Stimulated activated CD8-positive, alpha-beta memory T cell treated with anti-CD3 and anti-CD28 coated beads, Interleukin-4, amount 100 ng/mL, for 48 hours (primary cell): ENCODE measurements around the gene ROBO4.
A peak's percentile ranks its signal among the peaks of the same experiment; 100 is the strongest.

ENCODE experiments used
- DNase-seq: peaks from one replicate; pipeline ENCODE4 v3.0.0-alpha.2; 2020

ROBO4 gene

DNA sequence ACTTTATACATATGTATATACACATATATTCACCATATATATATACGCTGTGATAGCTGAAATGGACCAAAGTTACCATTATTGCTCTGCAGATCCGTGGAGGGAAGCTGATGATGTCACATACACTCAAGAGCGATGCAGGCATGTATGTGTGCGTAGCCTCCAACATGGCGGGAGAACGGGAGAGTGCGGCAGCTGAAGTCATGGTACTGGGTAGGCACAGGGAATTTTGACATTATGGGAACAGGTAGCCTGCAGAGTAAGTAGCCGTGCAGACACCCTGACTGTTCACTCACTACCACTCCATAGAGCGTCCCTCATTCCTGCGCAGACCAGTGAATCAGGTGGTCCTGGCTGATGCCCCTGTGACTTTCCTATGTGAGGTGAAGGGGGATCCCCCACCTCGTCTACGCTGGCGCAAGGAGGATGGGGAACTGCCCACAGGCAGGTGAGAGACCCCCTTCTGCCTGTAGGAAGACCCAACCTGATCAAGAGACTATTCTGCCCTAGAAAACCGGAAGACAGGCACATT is 27.7 kb downstream of the ROBO4 start:
- no peak for DNase-seq

DNA sequence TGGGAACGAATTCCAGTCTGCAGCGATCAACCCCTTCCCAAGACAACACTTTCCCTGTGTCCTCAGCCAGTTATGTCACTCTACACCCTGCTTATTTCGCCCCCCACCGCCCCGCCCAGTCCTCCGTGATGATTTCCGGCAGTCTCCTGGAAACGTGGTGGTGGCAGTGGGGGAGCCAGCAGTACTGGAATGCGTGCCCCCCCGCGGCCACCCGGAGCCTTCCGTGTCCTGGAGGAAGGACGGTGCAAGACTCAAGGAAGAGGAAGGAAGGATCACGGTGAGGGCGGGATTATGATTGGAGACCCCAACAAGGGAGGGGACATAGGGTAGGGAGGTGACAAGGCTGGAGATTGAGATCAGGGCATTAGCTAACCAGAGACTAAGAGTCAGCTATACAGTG is 28.3 kb downstream of the ROBO4 start:
- DNase-seq: no peak

DNA sequence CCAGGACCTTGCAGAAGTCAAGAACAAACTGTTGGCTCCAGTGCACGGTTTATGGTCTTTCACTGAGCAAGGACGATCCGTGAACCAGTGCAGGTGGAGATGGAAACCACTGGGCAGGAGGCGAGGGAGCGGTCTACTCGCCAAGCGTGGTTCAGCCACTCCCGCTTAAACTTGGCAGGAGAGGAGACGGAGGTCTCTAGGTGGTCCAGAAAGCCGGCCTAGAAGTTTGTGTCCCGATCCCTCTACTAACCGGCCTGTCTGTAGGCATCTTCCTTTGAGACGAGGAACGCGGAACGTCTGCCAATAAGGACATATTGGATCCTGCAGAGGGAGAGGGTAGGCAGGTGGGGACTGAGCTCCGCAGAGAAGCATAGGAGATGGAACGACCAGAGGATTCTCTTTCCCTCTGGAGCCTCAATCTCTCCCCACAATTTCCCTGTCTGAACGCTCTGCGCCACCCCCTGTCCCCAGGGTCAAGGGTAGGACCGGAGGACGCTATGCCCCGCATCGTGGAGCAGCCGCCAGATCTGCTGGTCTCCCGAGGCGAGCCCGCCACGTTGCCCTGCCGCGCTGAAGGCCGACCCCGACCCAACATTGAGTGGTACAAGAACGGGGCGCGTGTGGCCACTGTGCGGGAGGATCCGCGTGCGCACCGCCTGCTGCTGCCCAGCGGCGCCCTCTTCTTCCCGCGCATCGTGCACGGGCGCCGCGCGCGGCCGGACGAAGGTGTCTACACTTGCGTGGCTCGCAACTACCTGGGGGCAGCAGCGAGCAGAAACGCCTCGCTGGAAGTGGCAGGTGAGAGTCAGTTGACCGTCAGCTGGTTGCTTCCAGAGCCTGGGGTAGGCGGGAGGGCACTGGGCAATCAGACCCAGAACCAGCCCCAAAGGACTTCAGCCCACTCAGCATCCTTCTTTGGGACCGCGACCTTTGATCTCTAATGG is 29.1 kb downstream of the ROBO4 start:
- DNase-seq: no peak

DNA sequence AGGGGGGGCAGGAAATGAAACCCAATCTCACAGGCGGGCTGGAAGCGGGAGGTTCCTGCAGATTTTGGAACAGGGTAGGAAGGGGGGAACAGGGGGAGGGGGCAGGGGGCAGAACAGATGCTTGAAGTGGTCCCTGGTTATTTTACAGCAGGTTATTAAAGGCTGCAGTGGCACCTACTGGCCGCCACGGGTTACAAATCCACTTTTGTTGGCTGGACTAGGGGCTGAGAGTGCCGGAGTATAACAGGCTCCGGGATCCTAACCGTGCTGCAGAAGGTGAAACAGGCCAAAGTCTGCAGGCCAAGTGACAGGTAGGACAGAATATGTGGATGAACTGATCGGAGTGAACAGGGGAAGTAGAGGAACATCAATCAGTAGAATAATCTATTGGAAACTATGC is 30.0 kb downstream of the ROBO4 start:
- DNase-seq: no peak

DNA sequence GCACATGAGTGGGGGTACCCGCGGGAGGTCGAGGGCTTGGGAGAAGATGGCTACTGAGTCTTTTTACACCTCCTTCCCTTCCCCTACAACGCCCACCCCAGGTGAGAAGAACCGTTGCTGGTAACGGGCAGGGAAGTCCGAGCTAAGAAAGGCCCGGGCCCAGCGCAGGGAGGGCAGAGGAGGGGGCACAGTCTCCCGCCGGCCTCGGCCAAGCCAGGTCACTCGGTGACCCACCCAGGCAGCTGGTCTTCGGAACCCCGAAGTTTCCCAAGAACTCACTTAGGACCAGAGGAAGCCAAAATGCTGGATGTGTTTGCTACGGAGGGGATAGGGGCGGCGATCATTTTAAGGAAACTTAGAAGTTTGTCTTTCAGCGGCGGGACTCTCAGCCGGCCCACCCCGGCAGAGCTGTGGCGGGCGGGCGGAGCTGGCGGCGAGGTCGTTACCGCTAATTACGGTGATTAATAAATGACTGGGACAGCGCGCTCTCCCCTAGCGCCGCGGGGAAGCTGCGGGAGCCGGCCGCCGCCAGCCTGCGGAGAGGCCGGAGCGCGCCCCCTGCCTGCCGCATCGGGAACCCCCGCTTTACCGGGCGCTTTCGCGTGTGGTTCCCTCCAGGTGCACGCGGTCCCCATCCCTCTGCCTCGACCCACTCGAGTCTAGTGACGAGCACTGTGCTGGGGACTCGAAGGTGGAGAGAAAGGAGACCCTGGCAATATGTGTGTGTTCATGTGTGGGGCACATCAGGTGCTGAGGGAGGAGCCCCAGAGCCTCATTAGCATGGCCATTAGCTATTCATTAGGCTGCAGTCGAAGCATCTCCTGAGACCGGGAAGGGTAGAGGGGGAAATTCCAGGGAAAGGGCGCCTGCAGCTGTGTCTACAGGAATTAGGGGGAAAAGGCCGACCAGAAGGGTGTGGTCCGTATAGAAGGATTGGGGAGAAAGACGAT is 31.5 kb downstream of the ROBO4 start:
- peak; percentile 77 for DNase-seq

DNA sequence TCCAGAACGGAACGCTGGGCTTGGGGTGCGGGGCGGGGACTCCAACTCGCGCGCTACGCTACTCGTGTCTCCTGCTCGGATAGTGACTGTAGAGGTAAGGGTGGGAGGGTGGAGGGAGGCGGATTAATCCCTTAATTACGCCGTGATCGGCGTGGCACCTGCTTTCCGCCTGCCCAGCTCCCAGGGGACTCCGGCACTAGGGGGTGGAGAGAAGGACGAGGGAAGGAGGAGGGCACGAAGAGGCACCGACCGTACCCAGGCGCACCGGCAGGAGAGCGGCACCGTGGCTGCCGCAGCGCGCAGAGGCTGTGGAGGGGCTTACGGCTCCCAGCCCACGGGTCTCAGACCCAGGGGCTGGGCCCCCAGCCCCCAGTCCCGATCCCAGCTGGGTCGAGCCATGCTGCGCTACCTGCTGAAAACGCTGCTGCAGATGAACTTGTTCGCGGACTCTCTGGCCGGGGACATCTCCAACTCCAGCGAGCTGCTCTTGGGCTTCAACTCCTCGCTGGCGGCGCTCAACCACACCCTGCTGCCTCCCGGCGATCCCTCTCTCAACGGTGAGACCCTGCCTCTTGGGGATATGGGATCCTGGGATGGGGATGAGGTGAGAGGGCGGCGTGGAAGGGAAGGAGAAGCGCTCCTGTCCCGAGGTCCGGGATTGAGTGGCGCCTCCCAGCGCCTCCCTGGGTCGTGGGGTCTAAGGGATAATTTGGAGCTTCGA is 32.3 kb downstream of the ROBO4 start, which contains the start of gene ROBO3:
Gene ROBO3, plus strand, starts transcription at position 252 of the 721 bp plus-strand sequence. Its CDS starts 146 bp downstream, at position 398.
- no peak for DNase-seq

- DNase-seq: no peak
These were observed 32.8 kb downstream of the ROBO4 start for GRCh38 chr11:124864892-124865180.

DNA sequence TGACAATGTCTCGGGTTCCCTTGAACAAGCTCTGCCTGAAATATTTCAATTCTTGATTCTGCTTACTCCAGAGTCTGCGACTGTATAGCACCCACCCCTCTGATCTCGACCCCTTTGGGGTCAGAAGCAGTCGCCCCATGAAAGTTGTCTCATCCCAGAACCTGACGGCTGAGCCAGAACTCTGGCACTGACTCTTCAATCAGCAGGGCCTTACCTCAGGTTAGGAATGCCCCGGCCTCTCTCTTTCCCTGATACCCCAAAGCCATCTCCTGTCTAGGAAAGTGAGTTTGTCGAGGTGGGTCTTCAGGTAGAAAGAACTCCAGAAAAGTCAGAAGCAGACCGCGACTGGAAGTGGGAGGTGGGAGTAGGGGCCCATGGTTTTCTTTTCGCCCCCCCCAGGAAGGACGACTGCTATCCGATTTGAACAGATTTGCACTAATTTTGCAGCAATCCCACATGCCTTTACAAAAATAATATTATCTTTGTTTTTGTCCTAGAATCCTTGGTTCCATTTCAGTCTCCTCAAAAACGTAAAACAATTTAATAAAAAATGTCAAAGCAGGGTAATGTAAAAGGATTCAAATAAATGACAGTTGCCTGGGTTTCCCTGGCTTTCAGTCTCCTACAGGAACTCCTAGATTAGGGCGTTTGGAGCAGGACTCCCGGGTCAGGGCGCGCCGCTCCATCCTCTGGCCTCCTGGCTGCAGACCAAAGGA is 33.3 kb downstream of the ROBO4 start:
- no peak for DNase-seq

GRCh38 chr11:124863826-124864165 is 33.9 kb downstream of the ROBO4 start:
- DNase-seq: no peak

GRCh38 chr11:124863137-124863825 is 34.4 kb downstream of the ROBO4 start:
- DNase-seq: no peak

- DNase-seq: no peak
These were observed 36.0 kb downstream of the ROBO4 start for GRCh38 chr11:124861670-124862069.

DNA sequence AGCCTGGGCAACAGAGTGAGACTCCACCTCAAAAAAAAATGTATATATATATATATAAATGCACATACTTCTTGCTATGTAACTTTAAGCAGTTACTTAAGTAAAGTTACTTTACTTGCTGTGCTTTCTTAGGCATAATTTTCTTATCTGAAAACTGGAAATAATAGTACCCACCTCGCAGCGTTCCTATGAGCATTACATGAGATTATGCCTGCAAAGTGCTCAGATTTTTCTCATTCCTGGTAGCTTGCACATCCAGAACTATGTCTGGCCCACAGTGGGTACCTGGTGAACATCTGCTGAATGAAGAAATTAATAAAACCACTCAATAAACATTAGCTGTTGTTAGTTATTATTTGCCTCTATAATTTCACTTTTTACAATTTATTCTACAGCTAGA is 38.5 kb downstream of the ROBO4 start:
- no peak for DNase-seq

DNA sequence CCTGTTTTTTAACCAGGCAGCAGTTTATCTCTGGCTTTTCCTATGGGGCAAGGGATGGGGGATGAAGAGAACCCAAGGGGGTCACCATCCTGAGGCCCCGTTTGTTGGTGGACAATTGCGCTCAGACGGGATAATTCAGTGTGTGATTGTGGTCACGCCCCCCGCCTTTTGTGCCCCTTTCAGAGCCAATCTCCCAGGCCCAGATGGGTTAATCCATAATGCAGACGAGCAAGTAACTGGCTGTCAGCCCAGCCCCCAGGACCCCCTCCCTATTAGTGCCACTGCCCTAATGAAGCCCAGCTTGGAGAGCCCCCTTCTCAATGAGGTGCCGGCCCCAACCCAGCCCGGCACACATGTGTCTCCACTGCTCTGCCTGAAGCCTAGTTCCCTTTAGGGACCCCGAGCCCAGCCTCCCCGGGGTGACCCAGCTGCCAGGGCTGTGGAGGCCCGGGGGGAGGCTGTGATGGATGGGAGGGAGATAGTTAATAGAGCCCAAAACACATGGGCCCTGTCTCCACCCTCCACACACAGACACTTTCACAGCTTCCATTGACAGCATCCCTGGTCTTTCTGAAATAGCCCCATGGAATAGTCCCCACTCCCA is 51.5 kb downstream of the ROBO4 start:
- no peak for DNase-seq

- no peak for DNase-seq
These were observed 53.0 kb downstream of the ROBO4 start for GRCh38 chr11:124844664-124845079.

- no peak for DNase-seq
These were observed 54.1 kb downstream of the ROBO4 start for GRCh38 chr11:124843616-124843910.

DNA sequence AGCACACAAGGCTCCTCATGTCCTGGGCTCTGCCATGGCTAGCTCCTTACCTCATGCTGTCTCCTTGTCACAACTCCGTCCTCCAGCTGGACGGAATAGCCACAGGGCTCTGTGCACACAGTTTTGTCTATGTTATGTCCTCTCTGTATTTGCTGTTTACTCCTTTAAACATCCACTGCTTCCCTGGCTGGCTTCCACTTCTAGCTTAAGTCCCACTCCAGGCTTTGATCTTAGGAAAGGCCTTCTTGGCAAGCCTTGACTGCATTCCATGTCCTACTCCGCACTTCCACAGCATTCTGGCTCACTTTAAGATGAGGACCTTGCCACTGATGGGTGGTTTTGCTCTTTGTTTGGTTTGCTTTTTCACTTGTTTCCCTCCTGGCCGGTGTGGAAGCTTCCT is 55.4 kb downstream of the ROBO4 start:
- no peak for DNase-seq

GRCh38 chr11:124841840-124842239 is 55.8 kb downstream of the ROBO4 start:
- no peak for DNase-seq

DNA sequence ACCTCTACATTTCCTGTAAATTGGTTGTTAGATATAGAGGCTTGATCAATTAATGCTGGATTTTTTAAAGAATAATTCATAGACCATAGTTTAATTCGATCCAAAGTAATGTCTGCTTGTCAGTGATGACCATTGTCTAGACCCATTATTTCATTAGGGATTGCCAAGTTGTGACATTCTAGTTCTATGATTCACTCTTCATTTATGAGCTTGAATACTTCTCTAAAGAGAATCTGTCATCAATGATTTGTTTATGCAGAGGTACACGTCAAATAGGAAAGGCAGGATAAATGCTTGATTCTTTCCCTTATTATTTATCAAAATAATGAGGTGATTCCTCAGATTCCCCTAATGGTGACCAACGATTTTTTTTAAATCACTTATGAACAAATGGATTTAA is 56.5 kb downstream of the ROBO4 start:
- no peak for DNase-seq

- no peak for DNase-seq
These were observed 57.0 kb downstream of the ROBO4 start for GRCh38 chr11:124840666-124841065.

DNA sequence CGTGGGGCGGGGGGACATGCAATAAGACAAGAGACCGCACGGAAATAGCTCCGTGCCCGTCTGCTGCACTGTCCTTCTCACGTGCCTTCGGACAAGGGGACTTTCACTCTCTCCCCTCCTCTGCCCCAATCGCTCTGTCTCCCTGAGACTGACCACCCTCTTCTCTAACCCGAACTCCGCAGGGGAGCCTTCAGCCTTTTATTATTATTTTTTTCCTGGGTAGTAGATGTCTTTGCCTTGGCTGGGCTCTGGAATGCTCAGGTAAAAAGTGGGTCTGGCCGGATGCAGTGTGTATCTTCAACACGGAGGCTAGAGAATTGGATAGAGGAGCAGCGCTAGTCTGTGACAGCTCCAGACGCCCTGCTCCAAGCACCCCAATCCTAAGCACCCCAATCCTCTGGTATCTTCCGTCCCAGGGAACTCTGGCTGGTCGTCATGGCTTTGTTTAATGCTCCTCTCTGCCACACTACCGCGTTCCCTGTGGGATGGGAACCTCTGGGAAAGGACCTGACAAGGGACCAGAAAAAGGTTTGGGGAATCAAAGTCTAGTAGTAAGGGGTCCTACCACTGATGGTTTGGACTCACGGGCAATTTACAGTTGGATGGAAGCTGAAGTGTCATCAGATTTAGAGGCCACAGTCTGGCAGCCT is 57.6 kb downstream of the ROBO4 start:
- no peak for DNase-seq
